Prostate gland (tissue), 2 donors: ENCODE data around the gene SPATA18.

Experiments used
- CTCF ChIP-seq, 4 experiments: fragments of 200-600 bp in 2 of 4; fragments of 450-650 bp in 2 of 4; sonication (generic) in 2 of 4; IDR thresholded peaks; 1 replicate in 3 of 4; 2 replicates in 1 of 4; pipeline ENCODE4 v1.5.1; 2016 to 2019; ENCODE audit warnings: antibody characterized with exemption in 4 of 4, mild to moderate bottlenecking in 2 of 4, moderate library complexity in 2 of 4
- POLR2A ChIP-seq: fragments of 450-650 bp; IDR thresholded peaks from one replicate; pipeline ENCODE4 v1.6.1; 2016; ENCODE audit warnings: antibody characterized with exemption, mild to moderate bottlenecking
- POLR2AphosphoS5 ChIP-seq: sonication (generic); formaldehyde crosslinking; IDR thresholded peaks from one replicate; pipeline ENCODE4 v1.6.1; 2017; ENCODE audit warnings: antibody characterized with exemption

DNA sequence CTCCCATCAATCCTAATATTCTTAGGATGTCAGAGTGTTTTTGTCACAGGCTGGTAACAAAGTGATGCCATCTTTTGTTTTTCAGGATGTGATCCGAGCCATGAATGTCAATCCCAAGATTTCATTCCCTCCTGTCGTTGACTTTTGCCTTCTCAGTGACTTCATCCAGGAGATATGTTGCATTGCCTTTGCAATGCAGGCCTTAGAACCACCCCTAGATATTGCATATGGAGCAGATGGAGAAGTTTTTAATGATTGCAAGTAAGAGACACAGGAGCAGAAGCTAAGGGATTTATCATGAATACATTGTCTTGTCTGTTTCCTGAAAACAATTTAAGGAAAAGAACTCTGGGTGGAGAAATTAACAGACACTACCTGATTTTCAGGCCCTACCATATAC lies 28.6 kb downstream of the SPATA18 start:
- TF ChIP-seq POLR2AphosphoS5 (no peak), CTCF (IDR thresholded peaks at IDR 0.05) (no peak), POLR2A (no peak)
